ENCODE data around the gene KCNJ14.

GRCh38 chr19:48501494-48502349, 46.3 kb downstream of the KCNJ14 start:
- TF ChIP-seq CTCF (conservative IDR thresholded peaks at IDR 0.05; ENCODE audit: low read depth, low read length) (no peak), EZH2phosphoT487 (IDR thresholded peaks at IDR 0.05; ENCODE audit: borderline replicate concordance, low read length) (no peak), EZH2 (IDR thresholded peaks at IDR 0.05; ENCODE audit: low read length, unreplicated experiment) (no peak)

All from PC-3 (cell line).